HAP-1 (cell line): ENCODE data around the gene PLSCR3.

ENCODE experiments used
- DNase-seq, 2 experiments: peaks; one replicate each; pipeline ENCODE4 v3.0.0-alpha.2; 2016 to 2020; ENCODE audit warnings: low spot score in 2 of 2
- H3K27me3 ChIP-seq: fragments of 250-450 bp; sonication (Bioruptor Pico); 2 replicates; pipeline ENCODE4 v1.5.1; 2020; ENCODE audit warnings: low read depth, mild to moderate bottlenecking, moderate library complexity
- H3K36me3 ChIP-seq: fragments of 250-450 bp; sonication (Bioruptor Pico); replicated peaks from 2 replicates; pipeline ENCODE4 v1.5.1; 2020; ENCODE audit warnings: mild to moderate bottlenecking
- H3K4me1 ChIP-seq: fragments of 250-450 bp; sonication (Bioruptor Pico); 2 replicates; pipeline ENCODE4 v1.5.1; 2020; ENCODE audit warnings: mild to moderate bottlenecking
- H3K4me3 ChIP-seq: fragments of 250-450 bp; sonication (Bioruptor Pico); 2 replicates; pipeline ENCODE4 v1.5.1; 2020; ENCODE audit warnings: mild to moderate bottlenecking, moderate library complexity
- H3K9me3 ChIP-seq: fragments of 250-450 bp; sonication (Bioruptor Pico); 2 replicates; pipeline ENCODE4 v1.5.1; 2020; ENCODE audit warnings: mild to moderate bottlenecking, moderate library complexity
- in situ Hi-C: fragments of 300-500 bp; cut with MboI; formaldehyde crosslinking; loops from 3 replicates; pipeline ENCODE4 v1.14.3; 2020; ENCODE audit warnings: low sequenced_read_pairs, inconsistent platforms, mixed read lengths

Gene PLSCR3

DNA sequence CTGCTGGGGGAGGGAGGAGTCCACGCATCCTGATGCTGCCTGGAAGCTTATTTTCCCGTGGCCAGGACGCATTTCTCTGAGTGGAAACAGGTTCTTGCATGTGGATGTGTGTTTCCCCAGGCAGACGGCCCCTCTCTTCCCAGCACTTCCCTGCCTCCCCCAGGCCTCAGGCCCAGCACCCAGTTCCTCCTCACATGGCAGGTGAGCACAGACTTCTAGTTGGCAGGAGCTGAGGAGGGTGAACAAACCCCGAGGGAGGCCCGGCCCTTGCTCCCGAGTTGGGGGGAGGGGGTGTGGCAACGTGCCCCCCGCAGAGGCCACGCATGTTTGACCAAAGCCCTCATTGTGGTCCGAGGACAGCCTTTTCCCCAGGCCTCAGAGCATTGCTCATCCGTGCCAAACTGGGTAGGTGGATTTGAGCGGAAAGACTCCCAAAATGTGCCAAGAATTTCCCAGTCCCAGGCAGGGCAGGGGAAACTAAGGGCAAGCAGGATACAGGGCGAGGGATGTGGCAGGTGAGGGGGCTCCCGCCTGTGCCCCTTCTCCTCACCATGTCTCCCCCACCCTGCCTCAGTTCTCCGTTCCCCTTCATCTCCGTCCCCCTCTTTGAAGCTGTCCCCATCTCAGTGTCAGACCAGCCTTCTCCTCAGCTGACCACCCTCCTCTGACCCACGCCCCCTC lies 24.3 kb upstream of the PLSCR3 start:
- Histone ChIP-seq H3K36me3 (peaks cover 5% of the 10 kb centered on the region; the same call in 1 of the 2 replicates), H3K27me3 (no peaks in the 10 kb centered on the region)
- in situ Hi-C loops = no loop called here

DNA sequence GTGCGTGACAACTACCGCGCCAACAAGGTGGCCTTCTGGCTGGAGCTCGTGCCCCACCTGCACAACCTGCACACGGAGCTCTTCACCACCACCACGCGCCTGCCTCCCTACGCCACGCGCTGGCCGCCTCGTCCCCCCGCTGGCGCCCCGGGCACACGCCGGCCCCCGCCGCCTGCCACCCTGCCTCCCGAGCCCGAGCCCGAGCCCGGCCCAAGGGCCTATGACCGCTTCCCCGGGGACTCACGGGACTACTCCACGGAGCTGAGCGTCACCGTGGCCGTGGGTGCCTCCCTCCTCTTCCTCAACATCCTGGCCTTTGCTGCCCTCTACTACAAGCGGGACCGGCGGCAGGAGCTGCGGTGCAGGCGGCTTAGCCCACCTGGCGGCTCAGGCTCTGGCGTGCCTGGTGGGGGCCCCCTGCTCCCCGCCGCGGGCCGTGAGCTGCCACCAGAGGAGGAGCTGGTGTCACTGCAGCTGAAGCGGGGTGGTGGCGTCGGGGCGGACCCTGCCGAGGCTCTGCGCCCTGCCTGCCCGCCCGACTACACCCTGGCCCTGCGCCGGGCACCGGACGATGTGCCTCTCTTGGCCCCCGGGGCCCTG lies 22.8 kb upstream of the PLSCR3 start:
- Histone ChIP-seq H3K4me1 (no peaks in the 10 kb centered on the region), H3K36me3 (peaks cover 5% of the 10 kb centered on the region; the same call in 1 of the 2 replicates), H3K4me3 (no peak overlapping the region), H3K27me3 (no peaks in the 10 kb centered on the region), H3K9me3 (no peaks in the 10 kb centered on the region)
- in situ Hi-C loops = no loop called here
- DNase-seq = no peak

More for the DNA sequence above, 24.3 kb upstream of the PLSCR3 start:
- H3K4me3 ChIP-seq = no peak overlapping the region
- H3K4me1 ChIP-seq = no peaks in the 10 kb centered on the region
- DNase-seq = no peak
- H3K9me3 ChIP-seq = no peaks in the 10 kb centered on the region

DNA sequence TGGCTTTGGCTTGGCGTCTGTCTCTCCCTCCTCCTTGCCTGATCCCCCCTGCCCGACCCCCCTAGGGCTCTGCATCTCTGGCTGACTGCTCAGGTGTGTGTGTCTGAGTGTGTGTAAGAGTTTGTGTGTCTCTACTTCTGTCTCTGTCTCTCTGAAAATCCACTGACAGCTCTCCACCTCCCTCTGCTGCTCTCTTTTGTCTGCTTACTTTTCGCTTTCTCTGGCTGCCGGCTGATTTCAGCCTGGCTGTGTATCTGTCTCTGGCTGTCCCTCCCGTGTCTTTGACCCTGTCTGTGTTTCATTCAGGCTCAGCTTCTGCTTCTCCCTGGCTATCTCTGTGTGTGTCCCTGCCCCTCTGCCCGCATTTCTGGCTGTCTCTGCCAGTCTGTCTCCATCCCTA lies 22.0 kb upstream of the PLSCR3 start:
- Histone ChIP-seq H3K4me1 (no peaks in the 10 kb centered on the region), H3K36me3 (peaks cover 5% of the 10 kb centered on the region; the same call in 1 of the 2 replicates), H3K4me3 (no peak overlapping the region), H3K27me3 (no peaks in the 10 kb centered on the region), H3K9me3 (no peaks in the 10 kb centered on the region)
- no peak for DNase-seq
- in situ Hi-C loops = no loop called here

DNA sequence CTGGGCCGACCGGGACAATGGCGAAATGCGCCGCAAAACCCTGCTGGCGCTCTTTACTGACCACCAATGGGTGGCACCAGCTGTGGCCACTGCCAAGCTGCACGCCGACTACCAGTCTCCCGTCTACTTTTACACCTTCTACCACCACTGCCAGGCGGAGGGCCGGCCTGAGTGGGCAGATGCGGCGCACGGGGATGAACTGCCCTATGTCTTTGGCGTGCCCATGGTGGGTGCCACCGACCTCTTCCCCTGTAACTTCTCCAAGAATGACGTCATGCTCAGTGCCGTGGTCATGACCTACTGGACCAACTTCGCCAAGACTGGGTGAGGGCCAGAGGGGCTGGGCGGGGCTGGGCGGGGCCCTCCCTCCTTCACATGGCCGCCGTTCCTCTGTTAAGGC lies 21.5 kb upstream of the PLSCR3 start:
- in situ Hi-C loops = no loop called here
- H3K36me3 ChIP-seq = peaks cover 5% of the 10 kb centered on the region; the same call in 1 of the 2 replicates
- no peak for DNase-seq
- H3K9me3 ChIP-seq = no peaks in the 10 kb centered on the region
- H3K4me1 ChIP-seq = no peaks in the 10 kb centered on the region
- H3K4me3 ChIP-seq = no peak overlapping the region
- no peaks in the 10 kb centered on the region for H3K27me3 ChIP-seq

DNA sequence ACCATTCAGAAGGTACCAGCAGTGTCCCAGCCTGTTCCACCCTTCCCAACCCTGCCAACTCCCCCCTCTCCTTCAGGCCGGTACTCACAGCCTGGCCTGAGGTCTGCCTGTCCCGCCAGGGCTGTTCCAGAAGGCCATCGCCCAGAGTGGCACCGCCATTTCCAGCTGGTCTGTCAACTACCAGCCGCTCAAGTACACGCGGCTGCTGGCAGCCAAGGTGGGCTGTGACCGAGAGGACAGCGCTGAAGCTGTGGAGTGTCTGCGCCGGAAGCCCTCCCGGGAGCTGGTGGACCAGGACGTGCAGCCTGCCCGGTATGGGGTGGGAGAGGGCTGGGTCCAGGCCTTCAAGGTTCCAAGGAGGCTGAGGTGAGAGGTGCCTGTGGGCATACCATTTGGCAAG lies 20.5 kb upstream of the PLSCR3 start:
- no peak for DNase-seq

DNA sequence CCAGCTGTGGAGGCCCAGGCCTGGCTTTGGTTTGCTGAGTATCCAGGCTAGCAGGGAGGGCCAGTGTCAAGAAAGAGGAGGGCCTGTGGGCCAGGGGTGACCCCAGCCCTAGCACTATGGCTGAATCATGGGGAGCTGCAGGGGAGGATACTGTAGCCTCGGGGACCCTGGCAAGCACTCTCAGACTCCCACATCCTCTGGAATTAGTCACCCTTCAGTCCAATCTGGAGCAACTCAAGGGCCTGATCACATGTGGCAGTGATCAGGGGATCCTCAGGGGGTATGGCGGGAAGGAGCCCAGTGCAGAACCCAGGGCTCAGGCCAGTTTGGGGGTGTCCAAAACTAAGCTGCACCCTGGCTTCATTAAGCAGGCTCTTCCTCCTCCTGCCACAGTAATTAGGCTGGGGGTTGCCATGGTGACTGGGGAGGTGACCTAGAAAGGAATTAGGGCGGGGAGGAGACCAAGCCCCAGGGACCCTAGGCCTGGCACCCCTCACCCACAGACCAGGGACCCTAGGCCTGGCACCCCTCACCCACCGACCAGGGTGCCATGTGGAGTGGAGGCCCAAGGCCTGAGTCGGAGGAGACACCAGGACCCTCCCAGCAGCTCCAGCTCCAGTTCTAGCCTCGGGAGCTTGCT lies 19.1 kb upstream of the PLSCR3 start:
- in situ Hi-C loops = no loop called here
- H3K27me3 ChIP-seq = no peaks in the 10 kb centered on the region
- no peak for DNase-seq
- H3K4me3 ChIP-seq = no peak overlapping the region
- no peaks in the 10 kb centered on the region for H3K9me3 ChIP-seq
- no peaks in the 10 kb centered on the region for H3K4me1 ChIP-seq
- peaks cover 15% of the 10 kb centered on the region for H3K36me3 ChIP-seq

More for the DNA sequence above, 20.5 kb upstream of the PLSCR3 start:
- Histone ChIP-seq H3K4me1 (no peaks in the 10 kb centered on the region), H3K9me3 (no peaks in the 10 kb centered on the region), H3K36me3 (peaks cover 10% of the 10 kb centered on the region), H3K27me3 (no peaks in the 10 kb centered on the region), H3K4me3 (no peak overlapping the region)
- in situ Hi-C loops = no loop called here

DNA sequence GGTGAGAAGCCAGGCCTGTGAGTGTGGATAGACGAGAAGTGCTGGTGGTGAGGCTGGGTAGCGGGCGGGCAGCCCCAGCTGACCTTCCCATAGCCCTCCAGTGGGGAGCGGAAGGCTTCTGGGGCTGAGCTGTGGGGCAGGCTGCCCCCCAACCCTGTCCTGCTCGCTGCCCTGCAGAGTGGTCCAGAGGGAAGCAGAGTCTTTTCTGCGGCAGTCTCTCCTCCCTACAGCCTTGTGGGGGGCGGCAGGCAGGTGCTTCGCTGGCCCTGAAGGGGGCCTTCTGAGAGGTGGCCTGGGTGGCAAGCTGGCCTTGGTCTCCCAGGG lies 17.1 kb upstream of the PLSCR3 start:
- no peaks in the 10 kb centered on the region for H3K27me3 ChIP-seq
- H3K36me3 ChIP-seq = peaks cover 15% of the 10 kb centered on the region
- H3K4me1 ChIP-seq = no peaks in the 10 kb centered on the region
- H3K4me3 ChIP-seq = no peak overlapping the region
- in situ Hi-C loops = no loop called here
- DNase-seq = no peak
- H3K9me3 ChIP-seq = no peaks in the 10 kb centered on the region

DNA sequence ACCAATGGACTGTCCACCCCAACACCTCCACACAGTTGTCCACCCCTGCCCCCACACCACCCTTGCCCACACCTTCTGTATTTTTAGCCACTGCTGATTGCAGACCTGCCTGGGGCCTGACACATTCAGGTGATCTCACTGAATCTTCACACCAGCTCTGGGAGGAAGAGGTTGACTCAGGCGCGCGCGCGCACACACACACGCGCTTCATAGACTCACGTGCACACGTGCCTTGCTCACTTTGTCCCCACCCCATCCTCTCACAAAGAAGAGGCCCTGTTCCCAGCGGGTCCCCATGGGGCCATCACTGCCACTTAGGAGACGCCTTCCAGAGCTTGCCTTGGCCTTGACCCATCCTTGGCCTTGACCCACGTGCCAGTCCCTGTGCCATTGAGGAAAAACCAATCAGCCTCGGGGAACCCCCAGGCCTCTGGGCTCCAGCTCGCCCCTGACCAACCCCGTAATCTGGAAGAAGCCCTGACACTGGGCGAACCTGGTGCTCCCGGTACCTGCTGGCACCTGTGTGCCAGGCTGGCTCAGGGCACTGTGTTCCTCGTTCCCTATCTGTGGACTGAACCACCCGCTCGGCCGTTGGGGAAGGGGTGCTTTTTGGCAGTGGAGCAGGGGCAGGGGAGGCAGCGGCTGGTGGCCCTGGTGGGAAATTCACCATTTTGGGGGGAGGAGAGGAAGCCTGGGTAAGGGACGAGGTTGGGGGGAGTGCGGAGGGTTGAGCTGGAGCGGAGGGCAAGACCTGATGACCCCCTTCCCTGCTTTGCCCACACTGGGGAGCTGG lies 16.5 kb upstream of the PLSCR3 start:
- no peak for DNase-seq
- in situ Hi-C loops = no loop called here

DNA sequence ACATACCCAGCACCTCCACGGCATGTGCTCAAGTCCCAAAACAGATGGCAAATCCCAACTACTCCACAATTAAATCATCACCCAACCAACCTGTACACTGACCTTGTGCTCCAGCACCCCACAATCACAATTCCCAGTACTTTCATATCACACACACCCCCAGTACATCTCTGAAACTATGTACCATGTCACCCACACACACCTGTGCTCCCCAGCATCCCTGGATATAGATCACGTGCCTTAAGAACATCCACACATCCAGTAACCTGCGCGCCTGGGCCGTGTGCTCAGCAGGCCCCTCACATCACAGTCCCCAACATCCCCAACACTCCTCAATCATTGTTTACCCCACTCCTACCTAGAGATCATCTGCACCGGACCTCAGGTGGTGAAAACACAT lies 15.4 kb upstream of the PLSCR3 start:
- in situ Hi-C loops = no loop called here
- no peak overlapping the region for H3K4me3 ChIP-seq

More for the DNA sequence above, 16.5 kb upstream of the PLSCR3 start:
- Histone ChIP-seq H3K36me3 (peaks cover 15% of the 10 kb centered on the region), H3K4me1 (no peaks in the 10 kb centered on the region; the same call in 1 of the 2 replicates), H3K9me3 (no peaks in the 10 kb centered on the region), H3K27me3 (no peaks in the 10 kb centered on the region), H3K4me3 (no peak overlapping the region)

DNA sequence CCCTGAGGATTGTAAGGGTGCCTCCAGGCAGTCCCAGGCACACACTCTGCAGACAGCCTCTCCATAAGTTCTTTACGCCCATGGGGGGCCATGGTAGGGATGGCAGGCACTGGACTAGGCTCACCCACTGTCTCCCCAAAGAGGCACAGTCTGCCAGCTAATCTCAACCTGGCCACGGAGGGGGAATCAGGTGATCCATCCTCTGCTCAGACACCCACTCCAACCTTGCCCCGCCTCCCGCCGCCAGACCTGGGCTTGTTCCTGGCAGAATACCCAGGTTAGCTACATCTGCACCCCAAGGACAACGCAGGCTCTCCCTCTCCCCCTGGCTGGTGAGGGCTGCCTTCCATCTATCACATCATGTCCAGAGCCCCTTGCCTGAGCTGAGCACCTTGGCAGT lies 14.5 kb upstream of the PLSCR3 start:
- DNase-seq = no peak
- H3K9me3 ChIP-seq = no peaks in the 10 kb centered on the region
- peaks cover 9% of the 10 kb centered on the region for H3K36me3 ChIP-seq
- H3K4me1 ChIP-seq = no peaks in the 10 kb centered on the region; the same call in 1 of the 2 replicates
- H3K4me3 ChIP-seq = no peak overlapping the region
- no peaks in the 10 kb centered on the region for H3K27me3 ChIP-seq
- in situ Hi-C loops = no loop called here

More for the DNA sequence above, 15.4 kb upstream of the PLSCR3 start:
- Histone ChIP-seq H3K9me3 (no peaks in the 10 kb centered on the region), H3K36me3 (peaks cover 9% of the 10 kb centered on the region), H3K27me3 (no peaks in the 10 kb centered on the region), H3K4me1 (no peaks in the 10 kb centered on the region; the same call in 1 of the 2 replicates)
- no peak for DNase-seq

DNA sequence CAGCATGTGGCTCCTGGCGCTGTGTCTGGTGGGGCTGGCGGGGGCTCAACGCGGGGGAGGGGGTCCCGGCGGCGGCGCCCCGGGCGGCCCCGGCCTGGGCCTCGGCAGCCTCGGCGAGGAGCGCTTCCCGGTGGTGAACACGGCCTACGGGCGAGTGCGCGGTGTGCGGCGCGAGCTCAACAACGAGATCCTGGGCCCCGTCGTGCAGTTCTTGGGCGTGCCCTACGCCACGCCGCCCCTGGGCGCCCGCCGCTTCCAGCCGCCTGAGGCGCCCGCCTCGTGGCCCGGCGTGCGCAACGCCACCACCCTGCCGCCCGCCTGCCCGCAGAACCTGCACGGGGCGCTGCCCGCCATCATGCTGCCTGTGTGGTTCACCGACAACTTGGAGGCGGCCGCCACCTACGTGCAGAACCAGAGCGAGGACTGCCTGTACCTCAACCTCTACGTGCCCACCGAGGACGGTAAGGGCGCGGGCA lies 14.0 kb upstream of the PLSCR3 start:
- Histone ChIP-seq H3K36me3 (peaks cover 9% of the 10 kb centered on the region), H3K27me3 (no peaks in the 10 kb centered on the region), H3K4me3 (no peak overlapping the region), H3K9me3 (no peaks in the 10 kb centered on the region), H3K4me1 (no peaks in the 10 kb centered on the region; the same call in 1 of the 2 replicates)
- in situ Hi-C loops = no loop called here
- no peak for DNase-seq

DNA sequence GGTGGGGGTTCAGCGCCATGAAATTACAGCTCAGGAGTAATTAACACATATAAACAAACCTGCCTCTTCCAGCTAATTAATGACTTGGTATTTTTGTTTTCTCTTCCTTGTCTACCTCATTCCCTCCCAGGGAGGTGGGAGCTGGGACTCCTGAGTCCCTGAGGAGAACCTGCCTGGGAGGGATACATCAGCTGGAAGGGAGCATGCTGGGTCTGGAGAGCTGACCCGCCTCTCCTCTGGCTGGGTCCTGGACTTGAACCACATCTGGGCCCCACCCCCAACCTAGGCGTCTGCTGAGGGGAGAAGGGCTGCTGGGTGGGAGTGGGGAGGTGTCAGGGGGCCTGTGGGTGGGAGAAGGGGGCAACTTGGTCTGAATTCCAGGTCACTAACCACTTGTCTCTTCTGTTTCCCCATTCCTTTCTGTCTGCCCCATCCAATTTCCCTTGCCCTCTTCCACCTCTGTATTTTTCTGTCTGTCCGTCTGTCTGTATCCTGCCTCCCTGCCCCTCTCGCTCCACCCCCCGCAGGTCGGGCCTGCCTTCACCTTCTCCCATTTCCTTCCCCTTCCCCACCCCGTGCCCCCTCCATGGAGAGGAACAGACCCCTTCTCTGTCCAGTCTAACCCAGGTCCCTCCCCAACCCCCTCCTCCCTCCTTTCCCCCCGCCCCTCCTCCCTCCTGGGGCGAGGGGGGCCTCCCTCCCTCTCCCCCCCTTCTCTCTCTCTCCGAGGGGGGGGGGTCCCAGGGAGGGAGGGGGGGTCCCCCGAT lies 13.3 kb upstream of the PLSCR3 start, which contains the start of gene NLGN2:
TSS of gene NLGN2 (plus strand) at position 361 of the 767 bp plus-strand sequence. CDS start 411 bp downstream, outside the sequence.
- H3K36me3 ChIP-seq = peaks cover 10% of the 10 kb centered on the region
- H3K4me1 ChIP-seq = peaks cover 5% of the 10 kb centered on the region
- no peaks in the 10 kb centered on the region for H3K9me3 ChIP-seq
- no peaks in the 10 kb centered on the region for H3K27me3 ChIP-seq
- in situ Hi-C loops = no loop called here
- H3K4me3 ChIP-seq = no peak within 1 kb of the TSS
- no peak for DNase-seq

DNA sequence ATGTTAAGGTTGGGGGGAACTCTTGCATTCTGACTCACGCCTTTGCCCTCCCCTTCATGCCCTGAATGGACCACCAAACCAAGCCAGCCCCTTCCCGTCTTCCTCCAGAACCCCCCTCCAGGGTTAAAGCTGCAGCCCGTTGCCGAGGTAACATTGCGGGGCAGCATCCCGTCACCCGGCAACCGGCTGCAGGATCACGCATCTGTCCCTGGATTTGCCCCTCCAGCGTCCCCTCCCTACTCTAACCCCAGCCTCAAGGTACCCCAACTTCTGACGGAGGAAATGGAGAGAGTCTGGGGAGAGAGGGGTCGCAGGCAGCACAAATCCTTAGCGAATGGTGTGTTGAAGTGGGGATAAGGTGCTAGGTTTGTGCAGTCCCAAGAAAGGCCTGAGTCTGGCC lies 12.8 kb upstream of the PLSCR3 start:
- Histone ChIP-seq H3K27me3 (no peaks in the 10 kb centered on the region), H3K9me3 (no peaks in the 10 kb centered on the region), H3K36me3 (peaks cover 12% of the 10 kb centered on the region), H3K4me1 (peaks cover 6% of the 10 kb centered on the region), H3K4me3 (no peak overlapping the region)
- no peak for DNase-seq
- in situ Hi-C loops = no loop called here
